ENCODE measurements around the gene NMT1. TPM values are rescaled to one million over a fixed set of nuclear protein-coding genes. Genes with fewer than 3 reads are reported as not detected.
A peak's percentile ranks its signal among the peaks of the same experiment; 100 is the strongest.

The NMT1 gene
- polyA plus RNA-seq, 1 of the 3 experiments (the other 2 are of a cell fraction) = 30.1 TPM

- peaks cover 20% of the 10 kb centered on the region for H4K20me1 ChIP-seq (ENCODE audit: insufficient read depth)
- no peaks in the 10 kb centered on the region for H3K27me3 ChIP-seq (ENCODE audit: insufficient read depth)
- H3F3A ChIP-seq (replicated peaks; ENCODE audit: insufficient read depth) = peaks cover 39% of the 10 kb centered on the region
- no peak for TF ChIP-seq POLR2AphosphoS5 (IDR thresholded peaks at IDR 0.05; ENCODE audit: low read depth, low read length)
- no peak for TF ChIP-seq RXRA (IDR thresholded peaks at IDR 0.05; ENCODE audit: borderline replicate concordance, low read depth)
- TF ChIP-seq RFX5 (IDR thresholded peaks at IDR 0.05; ENCODE audit: low read length) = no peak
- TF ChIP-seq EP300 (IDR thresholded peaks at IDR 0.05; ENCODE audit: borderline replicate concordance in 1 of 2, low read depth in 1 of 2, low read length in 1 of 2) = no peak
- TF ChIP-seq FOXM1 (IDR thresholded peaks at IDR 0.05; ENCODE audit: low read depth) = no peak
- TF ChIP-seq IRF3 (IDR thresholded peaks at IDR 0.05; ENCODE audit: low read depth, low read length) = no peak
- no peak for TF ChIP-seq ELF1 (IDR thresholded peaks at IDR 0.05)
- TF ChIP-seq MAX (IDR thresholded peaks at IDR 0.05; ENCODE audit: low read depth) = no peak
- no peak for TF ChIP-seq ZBTB33 (IDR thresholded peaks at IDR 0.05; ENCODE audit: borderline replicate concordance, low read depth)
- no peak for TF ChIP-seq GATA2 (CRISPR knock-in tag; IDR thresholded peaks at IDR 0.05)
- TF ChIP-seq USF1 (IDR thresholded peaks at IDR 0.05; ENCODE audit: borderline replicate concordance, low read depth) = no peak
- no peak for TF ChIP-seq RCOR1 (IDR thresholded peaks at IDR 0.05; ENCODE audit: low read length)
- TF ChIP-seq JUND (IDR thresholded peaks at IDR 0.05) = no peak
- no peak for TF ChIP-seq EZH2phosphoT487 (IDR thresholded peaks at IDR 0.05; ENCODE audit: borderline replicate concordance, low read depth)
- peaks cover 0 to 13% of the 10 kb centered on the region in 2 experiments for H3K36me3 ChIP-seq (replicated peaks in 1 of 2; ENCODE audit: control insufficient read depth in 1 of 2, insufficient read depth in 2 of 2, low read length in 1 of 2)
- H3K27ac ChIP-seq (ENCODE audit: low read depth in 2 of 2, low read length in 1 of 2) = peak overlapping the region; percentile 14 to 99; a peak in 1 of 4 replicates
- H3K9me2 ChIP-seq = no peaks in the 10 kb centered on the region
- WGBS (ENCODE audit: low lambda C conversion rate) = 96% methylated on average over 10 of the region's 10 CpGs
- H3K79me2 ChIP-seq (ENCODE audit: insufficient read depth) = peaks cover 34% of the 10 kb centered on the region
- no peak overlapping the region for H2AFZ ChIP-seq (ENCODE audit: low read depth)
- H3K4me2 ChIP-seq = peak overlapping the region; percentile 90; the same call in 1 of the 2 replicates
- no peaks in the 10 kb centered on the region for H3K9me3 ChIP-seq
- H3K9ac ChIP-seq = peak overlapping the region; percentile 99; the same call in 1 of the 2 replicates
- peaks cover 11 to 18% of the 10 kb centered on the region in 2 experiments; a peak in 3 of 4 replicates for H3K4me1 ChIP-seq (ENCODE audit: control insufficient read depth in 1 of 2, insufficient read depth in 2 of 2, low read depth in 1 of 2, low read length in 1 of 2)
- ChIA-PET POLR2A (interaction anchor here (1.6 kb wide), 1 partner anchor 10 kb away, joined by 8 read pairs; the partner anchor contains the start of gene ACBD4), CTCF (interaction anchor here (0.7 to 10.6 kb wide), 4 partner anchors 12 to 494 kb away, joined by 3 to 209 read pairs (median 8); partner anchors contain the start of genes ACBD4 and PLCD3)
- H3K4me3 ChIP-seq (ENCODE audit: low read depth in 2 of 2, low read length in 1 of 2) = no peak overlapping the region
- no peak for DNase-seq
These were observed 85.0 kb downstream of the NMT1 start for GRCh38 chr17:45146166-45146565.

Data from SK-N-SH (cell line).